Adrenal gland (tissue), 5 donors: ENCODE data around the gene DOCK4.

Source experiments
- CTCF ChIP-seq, 6 experiments: fragments of 450-650 bp in 4 of 6; fragments of 200-600 bp in 2 of 6; sonication (generic) in 1 of 6; IDR thresholded peaks; 1 replicate in 5 of 6; 2 replicates in 1 of 6; pipeline versions ENCODE4 v1.5.1 to v1.8.0; 2016 to 2021; ENCODE audit warnings: antibody characterized with exemption in 6 of 6, mild to moderate bottlenecking in 2 of 6, moderate library complexity in 1 of 6
- POLR2A ChIP-seq, 2 donors: fragments of 450-650 bp; IDR thresholded peaks; one replicate each; pipeline ENCODE4 v1.6.1; 2017; ENCODE audit warnings: antibody characterized with exemption in 2 of 2, mild to moderate bottlenecking in 2 of 2, moderate library complexity in 1 of 2
- donor health status: DM: no; HTN: no; CAD: no.

GRCh38 chr7:111863269-111863668 lies 342.9 kb downstream of the DOCK4 start:
- no peak for TF ChIP-seq CTCF (IDR thresholded peaks at IDR 0.05)
- no peak for TF ChIP-seq POLR2A (IDR thresholded peaks at IDR 0.05)
